ENCODE measurements around the gene YBX1. TPM values are rescaled to one million over a fixed set of nuclear protein-coding genes. Genes with fewer than 3 reads are reported as not detected.

The YBX1 gene
- 100 to 1,000 TPM; 361 to 451 (median 396) TPM for total RNA-seq
- polyA plus RNA-seq = 100 to 1,000 TPM; 479 to 684 (median 620) TPM
- long read RNA-seq, donor 1, transcript YBX1-201 (8 exons, 1,514 nt) = major isoform, 218 of 971 reads
- long read RNA-seq, donor 1, partial matches to known transcripts = 751 of 971 reads
- long read RNA-seq, donor 1, other reads (novel, unspliced or antisense) = 0 of 971 reads
- long read RNA-seq, donor 2, transcript YBX1-201 (8 exons, 1,514 nt) = major isoform, 167 of 902 reads
- long read RNA-seq, donor 2, partial matches to known transcripts = 734 of 902 reads
- long read RNA-seq, donor 2, other reads (novel, unspliced or antisense) = 0 of 902 reads

- H3K27ac ChIP-seq = peak within 1 kb of the TSS; percentile 92 to 98 (median 97)
- peaks cover 40 to 59% (median 54%) of the 10 kb centered on the region in 6 donors for H3K4me1 ChIP-seq
- peaks cover 0 to 19% (median 0%) of the 10 kb centered on the region in 6 donors for H3K36me3 ChIP-seq
- H3K4me3 ChIP-seq = peak within 1 kb of the TSS; percentile 76 to 97 (median 92)
- no peaks in the 10 kb centered on the region for H3K9me3 ChIP-seq
- DNase-seq = peak; percentile 97
- intact Hi-C loops (cut with DNase I; ENCODE audit: low total_unique reads) = loop anchor here (10.0 kb wide), 1 partner anchor 83 kb away; the partner anchor contains the start of genes C1orf50 and P3H1
- TF ChIP-seq, protein P1, sequence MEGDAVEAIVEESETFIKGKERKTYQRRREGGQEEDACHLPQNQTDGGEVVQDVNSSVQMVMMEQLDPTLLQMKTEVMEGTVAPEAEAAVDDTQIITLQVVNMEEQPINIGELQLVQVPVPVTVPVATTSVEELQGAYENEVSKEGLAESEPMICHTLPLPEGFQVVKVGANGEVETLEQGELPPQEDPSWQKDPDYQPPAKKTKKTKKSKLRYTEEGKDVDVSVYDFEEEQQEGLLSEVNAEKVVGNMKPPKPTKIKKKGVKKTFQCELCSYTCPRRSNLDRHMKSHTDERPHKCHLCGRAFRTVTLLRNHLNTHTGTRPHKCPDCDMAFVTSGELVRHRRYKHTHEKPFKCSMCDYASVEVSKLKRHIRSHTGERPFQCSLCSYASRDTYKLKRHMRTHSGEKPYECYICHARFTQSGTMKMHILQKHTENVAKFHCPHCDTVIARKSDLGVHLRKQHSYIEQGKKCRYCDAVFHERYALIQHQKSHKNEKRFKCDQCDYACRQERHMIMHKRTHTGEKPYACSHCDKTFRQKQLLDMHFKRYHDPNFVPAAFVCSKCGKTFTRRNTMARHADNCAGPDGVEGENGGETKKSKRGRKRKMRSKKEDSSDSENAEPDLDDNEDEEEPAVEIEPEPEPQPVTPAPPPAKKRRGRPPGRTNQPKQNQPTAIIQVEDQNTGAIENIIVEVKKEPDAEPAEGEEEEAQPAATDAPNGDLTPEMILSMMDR (IDR thresholded peaks at IDR 0.05 in 8 of 11, conservative IDR thresholded peaks at IDR 0.05 in 3 of 11) = peak in 4 of 11 experiments; percentile 13 to 41 (median 20)
- peak; percentile 12 to 81 (median 73) for TF ChIP-seq POLR2A (IDR thresholded peaks at IDR 0.05)
- TF ChIP-seq POLR2AphosphoS5 (IDR thresholded peaks at IDR 0.05) = peak; percentile 93 to 97 (median 96)
- no peaks in the 10 kb centered on the region for H3K27me3 ChIP-seq (replicated peaks in 1 of 7)
- 0 to 1% (median 0%) methylated on average over 16 to 54 of the region's 54 CpGs for WGBS, 5 donors
Measured at GRCh38 chr1:42681741-42682483, at the start of gene YBX1. Gene YBX1, plus strand, starts transcription at chr1:42682418. Its CDS starts 148 bp downstream, at chr1:42682566.

DNA sequence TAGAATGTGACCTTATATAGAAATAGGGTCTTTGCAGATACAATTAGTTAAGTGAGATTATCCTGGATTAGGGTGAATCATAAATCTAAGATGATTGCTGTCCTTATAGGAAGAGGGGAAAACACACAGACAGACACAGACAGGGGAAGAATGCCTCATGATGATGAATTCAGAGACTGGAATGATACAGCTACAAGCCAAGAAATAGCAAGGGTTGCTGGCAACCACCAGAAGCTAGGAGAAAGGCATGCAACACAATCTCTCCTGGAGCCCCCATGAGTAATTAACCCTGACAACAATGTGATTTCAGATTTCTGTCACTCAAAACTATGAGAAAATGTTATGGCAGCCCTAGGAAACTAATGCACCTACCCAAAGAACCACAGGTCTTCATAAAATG lies 43.1 kb upstream of the YBX1 start:
- H3K27me3 ChIP-seq (replicated peaks in 1 of 7) = no peaks in the 10 kb centered on the region
- no peak for DNase-seq
- intact Hi-C loops (cut with DNase I; ENCODE audit: low total_unique reads) = loop anchor here (10.0 kb wide), 1 partner anchor 234 kb away; no protein-coding TSS in a partner anchor
- no peaks in the 10 kb centered on the region for H3K36me3 ChIP-seq
- no peaks in the 10 kb centered on the region for H3K4me1 ChIP-seq
- no peaks in the 10 kb centered on the region for H3K9me3 ChIP-seq
- no peak for TF ChIP-seq POLR2AphosphoS5 (IDR thresholded peaks at IDR 0.05)
- TF ChIP-seq POLR2A (IDR thresholded peaks at IDR 0.05) = no peak
- TF ChIP-seq, protein P1 (IDR thresholded peaks at IDR 0.05 in 8 of 11, conservative IDR thresholded peaks at IDR 0.05 in 3 of 11) = no peak
- no peak overlapping the region for H3K27ac ChIP-seq
- H3K4me3 ChIP-seq = no peak overlapping the region

GRCh38 chr1:42646056-42646455 lies 36.2 kb upstream of the YBX1 start:
- intact Hi-C loops (cut with DNase I; ENCODE audit: low total_unique reads) = no loop called here
- Histone ChIP-seq H3K4me1 (no peaks in the 10 kb centered on the region), H3K27ac (no peak overlapping the region), H3K9me3 (peaks cover 0 to 10% (median 2%) of the 10 kb centered on the region in 8 donors), H3K27me3 (replicated peaks in 1 of 7) (no peaks in the 10 kb centered on the region), H3K36me3 (peaks cover 0 to 19% (median 0%) of the 10 kb centered on the region in 6 donors), H3K4me3 (no peak overlapping the region)
- no peak for DNase-seq
- TF ChIP-seq POLR2A (IDR thresholded peaks at IDR 0.05) (no peak), POLR2AphosphoS5 (IDR thresholded peaks at IDR 0.05) (no peak)
- TF ChIP-seq, protein P1 (IDR thresholded peaks at IDR 0.05 in 8 of 11, conservative IDR thresholded peaks at IDR 0.05 in 3 of 11) = no peak
- WGBS, 5 donors = 83 to 98% (median 89%) methylated on average over 2 of the region's 2 CpGs

DNA sequence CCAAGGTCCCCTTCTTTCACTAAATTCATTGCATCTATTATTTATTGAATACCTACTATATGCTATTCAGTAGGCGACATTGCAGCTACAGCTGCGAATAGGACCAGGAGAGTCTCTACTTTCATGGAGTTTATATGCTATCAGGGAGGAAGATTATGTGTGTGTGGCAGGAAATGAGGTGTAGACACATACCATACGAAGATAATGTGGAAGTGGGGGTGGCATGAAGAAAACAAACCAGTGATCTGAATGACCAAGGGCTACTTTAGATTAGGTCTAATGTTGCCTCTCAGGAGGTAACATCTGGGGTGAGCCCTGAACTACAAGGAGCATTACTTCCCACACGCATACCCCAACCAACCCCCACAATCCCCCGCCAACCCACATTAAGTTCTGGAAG lies 25.0 kb upstream of the YBX1 start:
- TF ChIP-seq, protein P1 (IDR thresholded peaks at IDR 0.05 in 8 of 11, conservative IDR thresholded peaks at IDR 0.05 in 3 of 11) = no peak
- no peak for TF ChIP-seq POLR2AphosphoS5 (IDR thresholded peaks at IDR 0.05)
- TF ChIP-seq POLR2A (IDR thresholded peaks at IDR 0.05) = no peak
- intact Hi-C loops (cut with DNase I; ENCODE audit: low total_unique reads) = no loop called here
- H3K4me1 ChIP-seq = peaks cover 14 to 50% (median 25%) of the 10 kb centered on the region in 6 donors
- peak overlapping the region in 5 of 8 donors; percentile 80 to 87 (median 85) for H3K27ac ChIP-seq
- no peak for DNase-seq
- 78 to 83% (median 81%) methylated on average over 5 of the region's 5 CpGs for WGBS, 5 donors
- peaks cover 0 to 30% (median 9%) of the 10 kb centered on the region in 6 donors for H3K36me3 ChIP-seq
- no peaks in the 10 kb centered on the region for H3K9me3 ChIP-seq
- no peaks in the 10 kb centered on the region for H3K27me3 ChIP-seq (replicated peaks in 1 of 7)
- H3K4me3 ChIP-seq = peak overlapping the region in 2 of 8 donors; percentile 79 to 88

All from spleen (tissue), 13 donors.